GM19468 (cell line): ENCODE measurements around the gene GPR119.
A peak's percentile ranks its signal among the peaks of the same experiment; 100 is the strongest.
"Not testable (repeated sequence)": the region's sequence is repeated elsewhere in the genome, so short reads cannot be mapped to it uniquely, and the experiment has no call there.

Source experiments
- ATAC-seq: cut with Tn5 transposase; IDR thresholded peaks from one replicate; pipeline ENCODE4 v1.9.1; 2021; ENCODE audit warnings: mild to moderate bottlenecking, moderate library complexity, moderate number of reproducible peaks; ENCODE audit not compliant: unreplicated experiment; ENCODE audit errors: extremely low read depth

GPR119 gene

GRCh38 chrX:130340271-130340670 is 45.2 kb downstream of the GPR119 start:
- no peak for ATAC-seq

- ATAC-seq, result peak; percentile 88
Observed at GRCh38 chrX:130339408-130340222, 45.9 kb downstream of the GPR119 start, which contains the start of gene SLC25A14. SLC25A14 (plus strand) TSS chrX:130339919; CDS start chrX:130340279, 360 bp downstream.

- ATAC-seq, result not testable (repeated sequence)
Observed at GRCh38 chrX:130338869-130339268, 46.6 kb downstream of the GPR119 start.

DNA sequence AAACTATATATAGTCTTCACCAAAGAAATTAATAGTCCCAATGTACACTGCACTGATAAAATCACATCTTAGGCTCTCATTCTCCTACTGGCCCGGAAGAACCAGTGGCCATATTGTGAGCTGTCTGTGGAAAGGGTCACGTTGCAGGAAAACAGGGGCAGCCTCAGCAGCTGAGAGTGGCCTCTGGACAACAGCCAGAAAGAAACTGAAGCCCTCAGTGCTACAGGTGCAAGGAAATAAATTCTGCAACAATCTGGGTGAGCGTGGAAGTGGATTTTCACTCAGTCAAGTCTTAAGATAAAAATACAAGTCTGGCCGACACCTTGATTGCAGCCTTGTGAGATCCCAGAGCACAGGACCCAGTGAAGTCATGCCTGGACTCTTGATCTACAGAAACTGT is 48.9 kb downstream of the GPR119 start:
- no peak for ATAC-seq
